HEK293T (cell line): Measurements from ENCODE around the gene NDRG2.

Experiments used
- CTCF ChIA-PET: fragments of 350-600 bp; formaldehyde crosslinking; extraction: SDS; loops from one replicate; lab custom pipeline; 2021; ENCODE audit warnings: antibody characterized with exemption, inconsistent platforms; lab: Yijun Ruan, JAX
- POLR2A ChIA-PET: fragments of 350-600 bp; formaldehyde crosslinking; extraction: SDS; loops from one replicate; lab custom pipeline; 2020; ENCODE audit warnings: antibody characterized with exemption, inconsistent platforms; lab: Yijun Ruan, JAX
- DNase-seq: peaks from one replicate; pipeline ENCODE4 v3.0.0; 2012; ENCODE audit warnings: mixed read lengths; ENCODE audit errors: extremely low spot score
- ARNT ChIP-seq: fragments of 450-650 bp; IDR thresholded peaks from 2 replicates; pipeline ENCODE4 v1.6.1; 2017; ENCODE audit warnings: mild to moderate bottlenecking
- BHLHE40 ChIP-seq: fragments of 450-650 bp; IDR thresholded peaks from 2 replicates; pipeline ENCODE4 v1.6.1; 2016; ENCODE audit warnings: mild to moderate bottlenecking, moderate library complexity, borderline replicate concordance
- CTBP1 ChIP-seq: fragments of 450-650 bp; IDR thresholded peaks from 2 replicates; pipeline ENCODE4 v1.6.1; 2016; ENCODE audit warnings: borderline replicate concordance
- ELF4 ChIP-seq: fragments of 450-650 bp; IDR thresholded peaks from 2 replicates; pipeline ENCODE4 v1.6.1; 2017; ENCODE audit warnings: antibody characterized with exemption
- FOXA1 ChIP-seq: fragments of 450-650 bp; IDR thresholded peaks from 2 replicates; pipeline ENCODE4 v1.6.1; 2016; ENCODE audit warnings: mild to moderate bottlenecking
- FOXK2 ChIP-seq: fragments of 450-650 bp; IDR thresholded peaks from 2 replicates; pipeline ENCODE4 v1.6.1; 2016; ENCODE audit warnings: mild to moderate bottlenecking
- FOXM1 ChIP-seq: fragments of 450-650 bp; IDR thresholded peaks from 2 replicates; pipeline ENCODE4 v1.6.1; 2017; ENCODE audit warnings: mild to moderate bottlenecking, borderline replicate concordance
- HDGF ChIP-seq: fragments of 450-650 bp; IDR thresholded peaks from 2 replicates; pipeline ENCODE4 v1.6.1; 2017; ENCODE audit warnings: antibody characterized with exemption, borderline replicate concordance
- L3MBTL2 ChIP-seq: fragments of 450-650 bp; conservative IDR thresholded peaks from 2 replicates; pipeline ENCODE4 v1.6.1; 2016; ENCODE audit warnings: mild to moderate bottlenecking
- LEF1 ChIP-seq: fragments of 450-650 bp; IDR thresholded peaks from 2 replicates; pipeline ENCODE4 v1.6.1; 2017; ENCODE audit warnings: mild to moderate bottlenecking, borderline replicate concordance
- NFRKB ChIP-seq: fragments of 450-650 bp; IDR thresholded peaks from 2 replicates; pipeline ENCODE4 v1.6.1; 2016; ENCODE audit warnings: mild to moderate bottlenecking, moderate library complexity
- SP1 ChIP-seq: fragments of 450-650 bp; IDR thresholded peaks from 2 replicates; pipeline ENCODE4 v1.6.1; 2017
- SUZ12 ChIP-seq: fragments of 450-650 bp; IDR thresholded peaks from 2 replicates; pipeline ENCODE4 v1.6.1; 2016; ENCODE audit warnings: mild to moderate bottlenecking
- TARDBP ChIP-seq: fragments of 450-650 bp; IDR thresholded peaks from 2 replicates; pipeline ENCODE4 v1.6.1; 2016
- ZNF384 ChIP-seq: fragments of 450-650 bp; IDR thresholded peaks from 2 replicates; pipeline ENCODE4 v1.6.1; 2016
- TF ChIP-seq, protein P1 (sequence below): fragments of 450-650 bp; IDR thresholded peaks from 2 replicates; pipeline ENCODE4 v1.6.1; 2016

Gene NDRG2

DNA sequence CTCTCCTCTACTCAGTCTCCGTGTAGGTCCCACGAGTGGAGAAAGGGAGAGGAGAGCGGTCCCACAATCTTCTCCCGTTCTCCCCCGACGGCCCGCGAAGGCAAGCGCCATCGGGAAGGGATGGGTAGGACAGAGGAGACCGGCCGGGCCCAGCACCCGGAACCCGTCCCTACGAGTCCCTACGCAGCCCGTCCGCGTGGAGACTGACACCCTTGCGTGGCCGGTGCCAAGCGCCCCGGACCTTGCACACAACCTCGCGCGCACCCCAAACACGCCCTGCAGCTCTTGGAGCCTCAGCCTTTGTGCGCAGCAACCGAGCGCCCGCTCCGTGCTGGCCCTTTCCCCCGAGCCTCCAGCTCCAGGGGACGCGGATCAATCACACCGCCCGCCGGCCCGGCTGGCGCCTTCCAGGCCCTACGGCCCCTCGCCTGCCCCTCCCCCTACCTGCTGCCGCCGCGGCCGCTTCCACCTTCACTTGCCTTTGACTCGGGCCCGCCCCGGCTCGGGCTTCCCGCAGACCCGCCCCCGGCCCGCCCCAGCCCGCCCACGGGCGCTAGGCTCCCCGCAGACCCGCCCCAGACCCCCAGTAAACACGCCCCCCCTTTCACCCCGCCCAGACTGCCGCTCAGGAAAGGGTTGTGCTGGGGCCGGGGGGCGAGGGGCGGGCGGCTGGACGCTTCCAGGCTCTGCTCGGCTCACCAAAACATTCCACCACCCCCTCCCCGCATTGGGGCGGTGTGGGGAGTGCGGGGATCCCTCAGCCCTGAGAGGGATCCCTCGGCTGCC is at the start of gene NDRG2:
Gene NDRG2, minus strand, starts transcription at position 477 of the 786 bp plus-strand sequence. CDS start 1,746 bp downstream, outside the sequence.
- CTCF ChIA-PET = interaction anchor here (3.2 kb wide), 1 partner anchor 10 kb away, joined by 12 read pairs; no protein-coding TSS in a partner anchor
- peak; percentile 81 for DNase-seq
- 0 out of 2 replicates have a peak, but pooled peaks have one; percentile 32 for TF ChIP-seq L3MBTL2
- TF ChIP-seq SP1 = no peak
- POLR2A ChIA-PET = interaction anchor here (1.0 to 1.9 kb wide), 3 partner anchors 10 to 47 kb away, joined by 3 to 9 read pairs (median 4); partner anchors contain the start of gene ARHGEF40

DNA sequence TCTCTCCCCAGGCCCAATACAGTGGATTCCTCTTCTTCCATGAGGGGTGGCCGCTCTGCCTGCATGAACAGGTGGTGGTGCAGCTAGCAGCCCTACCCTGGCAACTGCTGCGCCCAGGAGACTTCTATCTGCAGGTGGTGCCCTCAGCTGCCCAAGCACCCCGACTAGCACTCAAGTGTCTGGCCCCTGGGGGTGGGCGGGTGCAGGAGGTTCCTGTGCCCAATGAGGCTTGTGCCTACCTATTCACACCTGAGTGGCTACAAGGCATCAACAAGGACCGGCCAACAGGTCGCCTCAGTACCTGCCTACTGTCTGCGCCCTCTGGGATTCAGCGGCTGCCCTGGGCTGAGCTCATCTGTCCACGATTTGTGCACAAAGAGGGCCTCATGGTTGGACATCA is 49.1 kb upstream of the NDRG2 start:
- DNase-seq = no peak
- POLR2A ChIA-PET = interaction anchor here (1.1 kb wide), 1 partner anchor 23 kb away, joined by 3 read pairs; no protein-coding TSS in a partner anchor
- CTCF ChIA-PET = interaction anchor here (1.2 to 1.5 kb wide), 2 partner anchors 19 kb away, joined by 6 read pairs; no protein-coding TSS in a partner anchor
- TF ChIP-seq CTBP1 (no peak), ZNF384 (no peak)
- TF ChIP-seq, protein P1, sequence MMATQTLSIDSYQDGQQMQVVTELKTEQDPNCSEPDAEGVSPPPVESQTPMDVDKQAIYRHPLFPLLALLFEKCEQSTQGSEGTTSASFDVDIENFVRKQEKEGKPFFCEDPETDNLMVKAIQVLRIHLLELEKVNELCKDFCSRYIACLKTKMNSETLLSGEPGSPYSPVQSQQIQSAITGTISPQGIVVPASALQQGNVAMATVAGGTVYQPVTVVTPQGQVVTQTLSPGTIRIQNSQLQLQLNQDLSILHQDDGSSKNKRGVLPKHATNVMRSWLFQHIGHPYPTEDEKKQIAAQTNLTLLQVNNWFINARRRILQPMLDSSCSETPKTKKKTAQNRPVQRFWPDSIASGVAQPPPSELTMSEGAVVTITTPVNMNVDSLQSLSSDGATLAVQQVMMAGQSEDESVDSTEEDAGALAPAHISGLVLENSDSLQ = no peak

DNA sequence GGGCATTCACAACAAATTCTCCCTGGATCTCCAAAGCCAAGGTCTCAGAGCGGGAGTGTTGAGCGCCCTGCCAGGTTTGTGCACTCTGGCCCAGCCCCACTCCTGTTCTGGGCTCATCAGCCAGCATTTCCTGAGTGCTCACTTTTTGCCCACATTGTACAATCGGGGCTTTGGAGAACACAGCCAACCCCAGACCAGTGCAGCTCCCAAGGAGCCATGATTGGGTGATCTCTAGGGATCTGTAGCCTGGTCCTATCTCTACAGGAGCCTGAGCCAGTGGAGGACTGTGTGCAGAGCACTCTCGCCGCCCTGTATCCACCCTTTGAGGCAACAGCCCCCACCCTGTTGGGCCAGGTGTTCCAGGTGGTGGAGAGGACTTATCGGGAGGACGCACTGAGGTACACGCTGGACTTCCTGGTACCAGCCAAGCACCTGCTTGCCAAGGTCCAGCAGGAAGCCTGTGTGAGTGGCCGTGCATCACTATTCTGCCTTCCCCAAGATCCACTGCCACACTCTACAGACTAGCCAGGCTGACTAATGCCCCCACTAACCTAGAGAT is 48.0 kb upstream of the NDRG2 start:
- CTCF ChIA-PET = interaction anchor here (0.5 to 3.0 kb wide), 4 partner anchors 17 to 1801 kb away, joined by 4 to 42 read pairs (median 16); no protein-coding TSS in a partner anchor
- DNase-seq = no peak
- POLR2A ChIA-PET = interaction anchor here (0.9 to 3.7 kb wide), 5 partner anchors 9 to 48 kb away, joined by 3 to 72 read pairs (median 27); partner anchors contain the start of genes NDRG2 and TMEM253
- TF ChIP-seq SUZ12 (no peak), FOXA1 (no peak), NFRKB (no peak), FOXM1 (no peak)

DNA sequence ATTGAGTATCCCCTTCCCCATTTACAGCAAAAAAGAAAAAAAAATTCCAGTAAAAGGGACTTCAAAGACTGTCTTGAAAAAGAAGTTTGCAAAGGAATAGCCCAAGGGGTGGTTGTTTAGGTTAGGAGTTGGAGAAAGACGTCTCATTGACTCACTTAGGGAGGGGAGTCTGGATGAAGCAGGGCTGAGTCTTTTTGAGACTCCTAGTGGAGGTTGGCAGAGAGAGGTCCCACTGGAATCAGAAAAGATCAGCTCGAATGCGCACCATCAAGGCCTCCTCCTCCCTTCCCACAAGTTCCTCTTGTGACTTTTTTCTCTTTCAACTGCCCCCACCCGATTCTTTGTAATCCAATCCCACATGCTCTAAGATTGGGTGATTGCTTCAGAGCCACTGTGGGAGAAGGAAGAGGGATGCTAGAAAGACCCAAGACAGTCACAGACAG is 47.2 kb upstream of the NDRG2 start:
- POLR2A ChIA-PET = interaction anchor here (0.9 to 3.7 kb wide), 14 partner anchors 9 to 74 kb away, joined by 3 to 72 read pairs (median 8); partner anchors contain the start of genes NDRG2, TMEM253 and ZNF219
- TF ChIP-seq CTBP1 (no peak), SUZ12 (no peak), NFRKB (no peak), ZNF384 (no peak), LEF1 (no peak), SP1 (no peak), L3MBTL2 (no peak), HDGF (no peak)
- TF ChIP-seq, protein P1 = no peak
- CTCF ChIA-PET = interaction anchor here (0.5 to 3.0 kb wide), 10 partner anchors 15 to 1801 kb away, joined by 3 to 42 read pairs (median 8); no protein-coding TSS in a partner anchor
- DNase-seq = no peak

DNA sequence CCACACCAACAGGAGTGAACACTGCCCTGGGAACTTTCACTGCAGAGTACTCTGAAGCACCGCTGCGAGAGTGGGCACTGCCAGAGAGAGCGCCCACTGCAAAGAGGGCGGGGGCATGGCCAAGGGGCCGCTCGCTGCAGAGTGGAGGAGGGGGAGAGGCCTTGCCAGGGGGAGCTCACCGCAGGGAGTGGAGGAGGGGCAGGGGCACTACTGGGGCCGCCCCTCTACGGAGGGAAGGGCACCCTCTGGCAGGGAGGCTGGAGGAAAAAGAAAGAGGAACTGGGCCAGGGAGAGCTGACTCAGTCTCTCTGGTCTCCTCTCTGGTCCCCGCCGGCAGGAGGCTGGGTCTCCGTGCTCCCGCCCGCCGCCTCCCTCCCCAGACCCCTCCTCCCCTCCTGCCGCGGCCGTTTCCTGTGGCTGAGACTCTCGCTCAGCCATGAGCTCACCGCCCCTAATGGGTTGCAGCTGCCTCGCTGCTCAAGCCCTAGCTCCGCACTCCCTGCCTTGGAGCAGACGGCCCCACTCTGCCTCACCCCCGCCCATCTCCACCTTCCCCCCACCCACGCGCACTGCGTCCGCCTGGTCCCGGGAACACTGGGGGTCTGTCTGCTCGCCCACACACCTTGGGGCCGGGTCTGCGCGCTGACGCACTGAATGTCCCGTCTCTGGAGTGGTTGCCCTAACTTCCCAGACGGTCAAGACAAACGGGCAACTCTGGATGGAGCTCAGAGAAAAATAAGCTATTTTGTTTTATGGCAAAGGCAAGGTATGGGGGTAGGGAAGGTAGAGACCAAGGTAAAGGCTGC is 46.6 kb upstream of the NDRG2 start:
- ChIA-PET POLR2A (interaction anchor here (0.6 to 3.7 kb wide), 17 partner anchors 9 to 313 kb away, joined by 3 to 72 read pairs (median 4); partner anchors contain the start of genes NDRG2, SUPT16H, TMEM253 and ZNF219), CTCF (interaction anchor here (0.5 to 3.0 kb wide), 13 partner anchors 9 to 395 kb away, joined by 3 to 42 read pairs (median 5); no protein-coding TSS in a partner anchor)
- TF ChIP-seq SUZ12 (no peak), HDGF (no peak), ARNT (no peak), NFRKB (no peak), LEF1 (no peak), BHLHE40 (no peak), FOXM1 (no peak), SP1 (no peak), FOXA1 (no peak), L3MBTL2 (no peak), ELF4 (no peak), FOXK2 (no peak), TARDBP (no peak), ZNF384 (no peak), CTBP1 (no peak)
- TF ChIP-seq, protein P1 = no peak; the same call in 1 of the 2 replicates
- peak; percentile 79 for DNase-seq
